GM18867 (cell line): ENCODE data around the gene FGD2.

Source experiments
- ATAC-seq: cut with Tn5 transposase; IDR thresholded peaks from one replicate; pipeline ENCODE4 v1.9.1; 2021; ENCODE audit warnings: mild to moderate bottlenecking, moderate library complexity; ENCODE audit not compliant: unreplicated experiment

The FGD2 gene

DNA sequence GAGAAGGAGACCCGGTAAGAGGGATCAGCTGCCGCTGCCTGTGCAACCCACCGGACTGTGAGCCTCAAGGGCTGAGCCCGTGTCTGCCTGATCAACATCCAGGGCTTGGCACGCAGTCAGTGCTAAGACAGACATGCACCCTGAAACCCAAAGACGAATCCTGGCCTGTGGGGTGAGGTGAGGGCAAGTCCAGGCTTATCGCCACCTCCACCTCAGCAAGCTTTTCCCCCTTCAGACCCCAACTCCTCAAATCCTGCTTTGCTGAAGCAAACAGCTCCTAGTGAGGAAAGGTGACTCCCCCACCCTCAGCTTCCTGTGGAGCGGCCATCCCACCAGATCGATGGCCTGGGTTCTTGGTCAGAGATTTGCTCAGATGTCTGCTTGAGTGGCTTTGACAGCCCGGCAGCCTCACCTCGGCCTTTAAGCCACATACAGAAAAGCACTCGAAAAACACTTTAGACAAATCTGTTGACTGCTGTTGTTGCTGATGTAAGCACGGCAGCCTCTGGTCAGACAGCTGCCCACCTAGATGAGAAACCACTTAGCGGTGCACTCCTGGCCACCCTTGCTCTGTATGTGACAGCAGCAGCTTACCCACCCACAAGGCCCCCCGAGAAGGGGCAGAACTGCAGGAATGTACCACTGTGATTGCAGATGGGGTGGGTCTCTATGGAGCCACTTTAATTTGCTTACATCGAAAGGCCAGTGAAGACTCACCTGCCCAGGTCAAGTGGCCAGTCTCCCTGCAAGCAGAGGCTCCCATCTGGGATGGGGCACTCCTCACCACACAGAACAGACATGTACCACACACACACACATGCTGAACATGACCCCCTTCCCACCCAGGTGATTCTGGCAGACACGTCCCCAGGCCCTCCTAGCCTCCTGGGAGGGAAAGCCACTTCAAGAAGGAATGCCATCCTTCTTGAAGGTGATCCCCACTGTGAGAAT is 34.3 kb upstream of the FGD2 start:
- ATAC-seq: no peak

DNA sequence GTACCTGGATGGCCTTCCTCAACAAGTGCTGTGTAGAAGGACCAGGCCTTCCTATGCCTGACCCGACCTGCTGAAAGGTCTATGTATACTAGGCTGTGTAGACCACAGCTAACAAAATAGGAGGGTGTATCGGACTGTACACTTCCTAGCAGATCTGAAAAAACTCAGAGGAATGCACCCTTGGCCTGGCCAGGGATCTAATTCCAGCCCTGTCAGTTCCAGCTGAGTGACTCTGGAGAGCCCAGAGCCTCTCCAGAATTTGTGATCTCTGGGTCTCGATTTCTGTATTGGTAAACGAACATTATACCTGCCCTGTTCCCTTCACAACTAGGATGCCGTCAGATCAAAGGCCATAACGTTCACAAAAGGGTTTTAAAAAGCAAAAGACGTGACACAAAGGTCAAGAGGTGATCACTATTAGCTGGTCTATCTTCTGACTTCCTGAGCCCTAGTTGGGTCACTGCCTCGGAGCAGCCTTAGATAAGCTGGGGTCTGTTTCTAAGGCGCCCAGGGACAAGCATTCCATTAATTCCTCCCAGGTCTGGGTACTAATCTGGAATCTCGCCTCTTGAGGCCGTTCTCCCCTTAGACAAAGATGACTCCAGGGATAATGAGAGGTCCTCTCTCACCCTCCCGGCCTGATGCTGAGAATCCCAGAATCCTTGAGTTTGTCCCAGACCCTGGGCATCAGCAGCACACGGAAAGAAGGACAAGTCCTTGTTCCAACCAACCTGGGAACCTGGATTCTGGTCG is 33.4 kb upstream of the FGD2 start:
- no peak for ATAC-seq

DNA sequence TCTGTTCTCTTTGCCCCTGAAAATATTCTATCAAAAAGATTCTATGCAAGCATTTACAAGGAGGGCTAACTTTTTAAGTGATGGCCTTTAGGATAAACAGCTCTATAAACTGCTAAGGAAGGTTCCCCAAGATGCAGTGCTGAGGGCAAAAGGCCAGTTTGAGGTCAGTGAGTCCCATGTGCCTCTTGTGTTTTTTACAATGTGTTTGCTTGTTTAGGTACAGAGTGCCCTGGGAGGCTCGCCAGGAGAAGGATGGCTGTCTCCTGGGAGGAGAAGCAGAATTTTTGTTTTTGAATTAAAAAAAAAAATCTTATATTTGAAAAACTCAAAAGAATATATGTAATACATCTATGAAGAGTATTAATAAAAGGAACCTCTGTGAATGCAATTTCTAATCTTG is 32.3 kb upstream of the FGD2 start:
- ATAC-seq: no peak

DNA sequence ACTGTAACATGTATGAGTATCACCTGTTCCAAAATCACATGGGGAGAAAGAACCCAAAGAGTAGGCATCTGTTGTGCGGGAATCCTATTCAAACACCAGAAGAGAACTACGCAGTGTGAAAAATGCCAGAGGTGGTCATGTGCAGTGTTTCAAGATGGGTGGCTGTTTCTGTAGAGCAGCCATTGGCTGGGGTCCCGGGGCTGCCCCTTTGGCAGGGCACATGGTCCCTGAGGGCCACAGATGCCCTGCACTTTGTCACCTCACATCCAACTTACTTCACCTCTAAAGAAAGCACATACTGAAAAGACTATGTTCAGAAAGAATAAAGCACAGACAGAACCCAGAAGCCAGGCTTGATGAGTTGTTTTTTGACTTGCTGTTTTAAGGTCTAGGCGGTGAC is 31.8 kb upstream of the FGD2 start:
- no peak for ATAC-seq

DNA sequence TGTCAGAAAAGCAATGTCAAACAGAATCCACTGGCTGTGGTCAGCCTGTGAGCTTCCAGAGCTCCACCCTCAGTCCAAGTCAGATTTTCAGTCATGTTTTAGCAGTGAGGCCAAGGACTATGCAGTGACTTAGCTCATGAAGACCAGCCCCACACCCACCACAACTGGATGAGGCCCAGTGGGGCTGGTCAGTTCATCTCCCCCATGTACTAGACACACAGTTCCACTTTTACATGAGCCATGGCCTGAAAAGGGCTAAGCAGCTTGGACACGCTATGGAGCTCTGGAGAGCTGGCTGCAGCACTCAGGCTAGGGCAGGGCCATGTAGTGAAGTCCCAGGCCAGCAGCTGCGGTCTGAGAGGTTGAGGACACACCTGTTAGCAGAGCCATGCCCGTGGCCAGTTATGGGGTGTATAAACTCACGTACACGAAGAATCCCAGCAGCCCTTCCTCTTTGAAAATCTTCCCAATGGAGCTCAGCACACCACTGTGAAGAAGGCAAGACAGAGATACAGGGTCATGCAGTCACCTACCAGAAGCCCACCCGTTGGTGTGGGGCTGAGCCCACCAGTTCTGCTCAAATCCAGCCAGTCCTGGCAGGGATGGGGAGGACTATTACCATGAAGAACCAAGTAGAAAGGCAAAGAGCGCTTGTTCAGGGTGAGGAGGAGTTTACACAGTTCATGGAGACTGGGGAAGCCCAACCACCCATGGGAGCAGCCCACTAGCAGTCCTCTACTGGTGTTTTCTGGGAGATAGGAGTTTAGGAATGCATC is 30.0 kb upstream of the FGD2 start:
- no peak for ATAC-seq

- no peak for ATAC-seq
These were observed 29.5 kb upstream of the FGD2 start for GRCh38 chr6:36976007-36976264.

DNA sequence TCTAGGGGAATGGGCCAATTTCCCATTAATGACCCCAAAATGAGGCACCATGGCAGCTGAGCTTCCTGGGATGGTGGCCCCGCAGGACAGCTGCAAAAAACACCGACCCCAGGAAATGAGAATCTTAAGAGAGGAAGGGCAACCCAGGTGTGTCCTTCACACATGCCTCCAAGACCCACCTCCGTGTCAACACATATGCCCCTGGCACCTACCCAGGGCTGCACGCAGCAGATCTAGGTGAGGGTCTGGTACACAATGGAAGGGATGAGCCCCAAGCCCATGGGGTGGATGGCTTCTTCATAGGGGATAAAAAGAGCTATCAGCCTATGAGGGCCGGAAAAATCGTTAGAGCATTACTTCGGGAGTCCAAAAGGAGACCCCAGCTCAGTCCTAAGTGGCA is 28.9 kb upstream of the FGD2 start:
- no peak for ATAC-seq

DNA sequence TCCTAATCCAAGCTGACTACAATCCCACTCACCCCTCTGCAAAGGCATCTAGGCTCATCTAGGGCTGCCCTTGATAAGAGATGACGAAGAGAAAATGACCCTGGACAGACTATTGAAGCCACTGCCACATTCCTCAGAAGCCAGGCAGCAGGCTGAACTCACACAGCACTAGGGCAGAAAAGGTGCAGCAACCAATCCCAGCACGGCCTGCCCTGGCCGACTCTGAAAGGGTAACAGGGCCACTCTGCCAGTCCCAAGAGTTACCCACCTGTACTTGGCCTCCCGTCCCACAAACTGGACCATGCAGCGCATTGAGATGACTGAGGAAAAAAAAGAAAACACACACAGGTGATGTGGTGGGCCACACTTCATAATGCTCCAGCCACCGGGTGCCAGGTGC is 28.5 kb upstream of the FGD2 start:
- ATAC-seq: no peak

- ATAC-seq: no peak
These were observed 27.9 kb upstream of the FGD2 start for GRCh38 chr6:36977470-36977941.

GRCh38 chr6:36978421-36979346 is 26.8 kb upstream of the FGD2 start:
- ATAC-seq: no peak

- no peak for ATAC-seq
These were observed 26.1 kb upstream of the FGD2 start for GRCh38 chr6:36979347-36979742.

DNA sequence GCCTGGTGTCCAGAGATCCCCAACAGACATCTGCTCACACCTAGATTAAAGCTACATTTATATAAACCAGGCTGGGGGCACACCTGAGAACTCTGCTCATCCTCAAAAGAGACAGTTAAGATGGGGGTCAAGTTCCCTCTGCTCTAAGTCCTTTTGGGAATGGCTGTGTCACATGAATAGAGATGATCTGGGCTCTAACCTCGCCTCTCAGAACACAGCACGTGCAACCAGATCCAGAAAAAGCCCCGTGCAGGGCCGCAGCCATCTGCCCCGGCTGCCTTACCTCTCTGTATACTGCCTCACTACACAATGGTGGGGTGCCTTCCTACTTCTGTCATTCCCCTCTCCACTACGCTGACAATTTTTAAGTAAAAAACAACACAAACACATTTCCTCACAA is 25.3 kb upstream of the FGD2 start:
- no peak for ATAC-seq

GRCh38 chr6:36980876-36981619 is 24.4 kb upstream of the FGD2 start:
- ATAC-seq: no peak

GRCh38 chr6:36983538-36983937 is 21.9 kb upstream of the FGD2 start:
- no peak for ATAC-seq

- ATAC-seq: no peak
These were observed 20.7 kb upstream of the FGD2 start for GRCh38 chr6:36984581-36985416.

DNA sequence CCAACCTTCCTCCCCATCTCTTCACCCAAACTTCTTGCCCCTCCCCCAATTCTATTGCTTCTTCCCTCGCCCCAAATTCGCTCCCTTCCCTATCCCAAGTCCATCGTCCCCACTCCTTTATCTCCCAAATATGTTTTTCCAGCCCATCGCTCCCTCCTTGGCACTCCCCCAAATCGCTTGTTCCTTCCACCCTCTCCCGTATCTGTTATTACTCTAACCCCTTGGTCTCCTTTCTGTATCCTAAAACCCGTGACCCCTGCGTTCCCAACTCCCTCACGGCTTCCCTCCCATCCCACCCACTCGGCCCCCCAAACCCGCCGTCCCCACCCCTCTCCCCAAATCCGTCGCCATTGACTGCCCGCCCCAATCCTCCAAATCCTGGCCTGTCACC is 20.0 kb upstream of the FGD2 start:
- no peak for ATAC-seq

DNA sequence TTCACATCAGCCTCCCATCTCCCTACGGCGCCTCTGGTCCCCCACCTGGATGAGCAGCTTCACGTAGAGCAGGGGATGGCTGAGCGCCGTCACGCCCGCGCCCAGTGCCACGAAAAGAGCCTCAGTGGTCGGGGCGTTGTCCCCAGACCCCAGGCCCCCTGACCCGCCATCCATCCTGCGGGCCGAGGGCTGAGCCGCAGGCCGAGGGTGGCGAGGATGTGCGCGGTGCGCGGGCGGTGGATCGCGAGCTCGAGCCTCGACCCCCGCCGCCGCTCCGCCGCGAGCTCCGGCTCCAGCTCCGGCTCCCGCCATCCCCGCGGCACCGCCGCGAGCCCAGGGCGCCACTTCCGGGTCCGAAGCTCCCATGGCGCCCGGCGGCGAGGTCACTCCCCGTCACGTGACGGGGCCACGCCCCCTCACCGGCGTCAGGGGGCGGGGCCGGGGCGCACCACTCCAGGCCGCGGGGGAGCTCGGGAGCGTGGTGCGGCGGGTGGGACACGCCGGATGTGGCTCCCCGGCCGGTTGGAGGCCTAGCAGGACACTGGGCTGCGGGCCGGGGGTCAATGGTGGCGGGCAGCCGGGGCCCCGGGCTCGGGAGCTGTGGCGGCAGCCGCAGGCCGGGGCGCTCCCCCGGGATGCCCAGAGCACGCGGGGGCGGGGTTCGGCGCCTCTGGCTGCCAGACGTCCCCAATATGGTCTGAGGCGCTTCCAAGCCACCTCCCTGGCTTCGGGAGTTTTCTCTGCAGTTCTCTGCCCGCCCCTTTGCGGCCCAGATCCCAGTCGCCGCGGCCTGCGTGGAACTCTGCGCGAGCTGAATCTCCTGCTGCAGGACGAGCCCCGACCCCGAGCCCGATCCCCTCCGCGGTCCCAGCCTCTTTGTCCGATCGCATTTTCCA is 19.4 kb upstream of the FGD2 start, which contains the start of gene MTCH1:
Gene MTCH1, minus strand, starts transcription at position 389 of the 896 bp plus-strand sequence. Its CDS starts 23 bp downstream, at position 366.
- peak; percentile 83 for ATAC-seq

DNA sequence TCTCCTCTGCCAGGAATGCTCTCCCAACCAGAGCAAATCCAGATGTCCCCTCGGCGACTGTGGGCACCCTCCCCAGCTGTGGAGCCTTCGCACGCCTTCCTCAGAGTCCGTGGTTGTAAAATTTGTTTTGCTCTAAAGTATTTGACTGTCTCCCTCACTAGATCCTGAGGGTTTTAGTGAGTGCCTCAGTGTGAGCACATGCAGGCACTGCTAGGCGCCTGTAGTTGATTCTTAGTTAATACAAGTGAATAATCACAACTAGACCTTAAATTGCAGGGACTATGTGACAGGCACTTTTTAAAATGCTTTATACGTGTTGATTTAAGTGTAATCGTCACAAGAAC is 18.8 kb upstream of the FGD2 start:
- ATAC-seq: no peak
